HG03354 (cell line): ENCODE results near the gene SCN2B.

ENCODE experiments used
- ATAC-seq: cut with Tn5 transposase; IDR thresholded peaks from one replicate; pipeline ENCODE4 v1.9.1; 2021; ENCODE audit warnings: mild to moderate bottlenecking; ENCODE audit not compliant: unreplicated experiment, poor library complexity, severe bottlenecking

SCN2B gene

DNA sequence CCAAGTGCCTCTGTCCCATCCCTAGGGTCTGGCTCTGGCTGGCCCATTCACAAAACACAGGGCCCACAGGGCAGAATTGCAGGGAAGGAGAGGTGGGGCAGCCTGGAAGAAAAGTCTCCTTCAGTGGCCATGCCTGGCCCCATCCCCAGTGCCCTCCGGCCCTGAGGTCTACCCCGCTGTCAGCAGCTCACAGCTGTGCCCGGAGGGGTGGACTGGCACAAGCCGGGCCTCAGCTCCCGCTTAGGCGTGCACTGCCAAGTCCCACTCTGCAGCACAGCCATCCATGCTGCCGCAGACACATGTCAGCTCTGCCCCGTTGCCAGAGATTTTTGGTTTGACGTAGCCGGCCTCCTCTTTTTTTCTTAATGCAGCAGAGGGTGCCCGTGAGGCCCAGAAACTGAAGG lies 3.9 kb upstream of the SCN2B start:
- no peak for ATAC-seq

- ATAC-seq: no peak
Measured at GRCh38 chr11:118176778-118177134, 317 bp upstream of the SCN2B start.

DNA sequence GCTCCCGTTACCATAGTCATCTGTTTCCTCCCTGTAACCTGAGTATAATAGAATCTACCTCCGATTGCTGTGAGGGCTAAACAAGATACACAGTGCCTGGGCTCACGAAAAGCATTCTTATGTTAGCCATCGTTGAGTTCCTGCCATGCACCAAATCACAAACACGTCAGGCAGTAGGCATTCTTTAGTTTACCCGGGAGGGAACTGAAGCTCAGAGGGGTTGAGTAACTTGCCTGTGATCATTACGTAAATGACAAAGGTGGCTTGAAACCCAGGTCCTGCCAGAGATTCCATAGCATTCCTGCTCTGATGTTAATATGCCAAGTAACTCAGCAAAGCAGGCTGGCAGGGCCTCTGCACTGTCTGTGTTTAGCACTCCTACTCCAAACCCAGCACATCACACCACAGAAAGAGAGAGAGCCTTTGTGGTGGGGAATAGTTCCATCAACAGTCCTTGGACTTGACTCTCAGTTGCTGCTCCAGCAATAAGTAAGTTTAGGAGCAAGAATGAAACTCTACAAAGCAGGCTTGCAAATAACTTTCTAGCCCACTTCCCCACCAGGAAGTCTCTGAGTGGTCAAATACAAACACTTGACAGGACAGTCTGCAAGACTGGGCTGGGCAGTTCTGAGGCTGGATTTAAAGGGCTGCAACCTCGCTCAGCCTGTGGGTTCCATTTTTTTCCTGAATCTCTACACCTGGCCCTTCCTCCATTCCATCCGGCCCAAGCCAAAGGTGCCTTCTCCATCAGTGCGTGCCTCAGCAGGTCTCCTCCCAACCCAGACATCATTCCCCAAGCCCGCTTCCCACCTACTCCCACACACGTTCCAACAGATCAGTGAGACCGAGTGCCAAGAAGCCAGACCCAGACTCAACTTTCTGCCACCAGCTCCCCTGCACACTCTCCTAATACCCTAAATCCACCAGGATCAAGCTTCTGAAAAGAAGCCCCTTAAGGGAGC lies 1.1 kb downstream of the SCN2B start:
- no peak for ATAC-seq

DNA sequence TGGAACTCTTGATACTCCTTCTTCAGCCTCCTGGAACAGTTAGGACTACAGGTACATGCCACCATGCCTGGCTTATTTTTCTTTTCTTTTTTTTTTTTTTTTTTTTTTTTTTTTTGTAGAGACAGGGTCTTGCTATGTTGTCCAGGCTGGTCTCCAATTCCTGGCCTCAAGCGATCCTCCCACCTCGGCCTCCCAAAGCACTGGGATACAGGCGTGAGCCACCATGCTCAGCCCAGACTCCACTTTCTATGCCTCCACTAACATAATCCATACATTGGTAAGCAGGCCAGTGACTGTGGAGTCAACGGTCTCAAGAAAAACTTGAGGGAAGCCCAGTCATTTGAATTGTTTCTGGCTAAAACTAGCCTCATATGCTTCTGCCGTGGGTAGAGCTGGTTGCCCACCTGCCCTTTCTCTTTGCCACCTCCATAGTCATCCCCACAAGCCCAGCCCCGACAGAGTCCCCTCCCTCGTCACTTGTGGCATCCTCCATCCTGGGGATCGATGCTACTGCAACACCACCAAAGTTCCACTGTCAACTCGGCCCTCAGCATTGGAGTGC lies 2.4 kb downstream of the SCN2B start:
- ATAC-seq: no peak

DNA sequence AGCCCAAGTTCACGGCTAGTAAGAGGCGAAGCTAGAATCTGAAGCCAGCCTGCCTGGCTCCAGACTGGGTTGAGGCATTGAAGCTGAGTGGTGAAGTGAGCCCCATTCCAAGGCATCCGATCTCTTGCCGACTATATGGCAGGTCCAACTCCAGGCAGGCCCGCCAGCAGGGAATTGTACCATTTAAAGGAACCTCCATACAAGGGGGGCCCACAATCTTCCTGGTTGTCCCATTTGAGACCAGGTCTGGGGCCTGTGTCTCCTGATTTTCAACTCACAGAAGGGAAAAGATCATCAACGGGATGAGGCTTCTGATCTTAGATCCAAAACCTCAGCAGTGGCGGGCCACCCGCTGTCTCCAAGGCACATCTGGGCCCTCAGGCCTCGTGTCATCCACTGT lies 4.1 kb downstream of the SCN2B start:
- no peak for ATAC-seq

GRCh38 chr11:118171269-118172062 lies 5.0 kb downstream of the SCN2B start:
- ATAC-seq: no peak

- no peak for ATAC-seq
Measured at GRCh38 chr11:118170882-118171268, 5.6 kb downstream of the SCN2B start.

DNA sequence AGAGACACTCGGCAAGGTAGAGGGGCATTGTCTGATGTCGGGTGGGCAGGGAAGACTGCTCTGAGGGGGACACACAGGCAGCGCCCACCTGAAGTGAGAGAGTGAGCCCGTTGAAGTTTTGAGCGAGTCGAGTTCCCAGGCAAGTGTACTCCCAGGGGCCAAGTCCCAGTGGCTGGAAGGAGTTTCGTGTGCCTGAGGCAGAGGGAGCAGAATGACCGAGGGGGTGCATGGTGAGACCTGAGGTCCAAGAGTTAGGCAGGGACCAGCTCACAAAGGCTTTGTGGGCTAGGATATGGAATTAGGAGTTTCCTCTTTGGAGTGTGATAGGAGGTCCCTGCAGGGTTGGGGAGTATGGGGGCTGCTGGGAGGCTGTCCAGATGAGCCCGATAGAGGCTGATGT lies 6.2 kb downstream of the SCN2B start:
- ATAC-seq: no peak

- no peak for ATAC-seq
Measured at GRCh38 chr11:118169300-118170140, 6.9 kb downstream of the SCN2B start.

- no peak for ATAC-seq
Measured at GRCh38 chr11:118168751-118169150, 7.7 kb downstream of the SCN2B start.

DNA sequence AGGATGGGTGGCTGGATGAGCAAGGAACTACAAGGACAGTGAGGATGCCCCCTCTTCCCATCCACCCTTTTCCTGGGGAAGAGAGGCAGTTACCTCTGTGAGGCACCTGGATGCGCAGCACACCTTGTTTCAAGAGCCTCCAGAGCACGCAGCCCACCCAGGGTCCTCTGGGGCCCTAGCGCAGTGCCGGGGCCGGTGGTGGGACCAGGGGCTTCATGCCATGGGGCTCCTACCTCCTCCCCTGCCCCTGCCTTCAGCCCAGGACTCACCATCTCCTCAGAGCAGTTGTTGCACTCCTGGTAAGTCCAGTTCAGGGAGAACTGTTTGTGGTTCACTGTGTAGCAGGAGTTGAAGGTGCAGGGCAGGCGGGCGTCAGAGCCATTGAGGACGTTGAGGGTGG lies 8.1 kb downstream of the SCN2B start:
- ATAC-seq: no peak

- ATAC-seq: no peak
Measured at GRCh38 chr11:118167906-118168305, 8.5 kb downstream of the SCN2B start.

DNA sequence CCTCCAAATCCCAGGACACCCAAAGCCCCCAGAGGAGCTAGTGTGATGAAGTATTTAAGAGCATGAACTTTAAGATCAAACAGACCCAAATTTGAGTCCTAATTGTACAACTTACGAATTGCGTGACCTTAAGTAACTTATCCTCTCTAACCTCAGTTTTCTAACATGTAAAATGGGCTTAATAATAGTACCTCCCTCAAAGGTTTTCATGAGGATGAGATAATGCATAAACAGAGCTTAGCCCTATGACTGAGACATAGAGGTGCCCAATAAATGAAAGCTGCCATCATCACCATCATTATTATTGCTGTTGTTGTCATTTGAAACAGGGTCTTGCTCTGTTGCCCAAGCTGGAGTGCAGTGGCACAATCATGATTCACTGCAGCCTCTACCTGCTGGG lies 9.2 kb downstream of the SCN2B start:
- no peak for ATAC-seq

- no peak for ATAC-seq
Measured at GRCh38 chr11:118166641-118167040, 9.8 kb downstream of the SCN2B start.

DNA sequence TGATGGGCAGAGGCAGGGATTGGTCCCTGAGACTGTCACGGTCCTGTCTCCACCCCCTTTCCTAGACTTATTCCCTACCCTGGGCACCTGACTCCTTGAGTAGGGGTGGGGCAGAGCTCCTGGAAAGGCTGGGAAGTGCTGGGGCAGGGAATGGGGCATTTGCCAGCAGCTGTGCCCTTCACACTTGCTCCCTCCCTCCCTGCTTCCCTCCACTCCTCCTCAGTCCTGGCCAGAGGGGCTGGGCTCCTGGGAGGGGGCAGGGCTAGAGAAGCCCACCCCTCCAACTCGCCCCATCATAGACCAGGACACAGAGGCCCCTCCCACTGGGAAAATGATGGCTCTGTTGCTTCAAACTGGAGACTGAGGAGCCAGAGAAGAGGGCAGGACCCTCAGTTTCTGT lies 11.6 kb downstream of the SCN2B start:
- no peak for ATAC-seq

- no peak for ATAC-seq
Measured at GRCh38 chr11:118163494-118163893, 12.9 kb downstream of the SCN2B start.

DNA sequence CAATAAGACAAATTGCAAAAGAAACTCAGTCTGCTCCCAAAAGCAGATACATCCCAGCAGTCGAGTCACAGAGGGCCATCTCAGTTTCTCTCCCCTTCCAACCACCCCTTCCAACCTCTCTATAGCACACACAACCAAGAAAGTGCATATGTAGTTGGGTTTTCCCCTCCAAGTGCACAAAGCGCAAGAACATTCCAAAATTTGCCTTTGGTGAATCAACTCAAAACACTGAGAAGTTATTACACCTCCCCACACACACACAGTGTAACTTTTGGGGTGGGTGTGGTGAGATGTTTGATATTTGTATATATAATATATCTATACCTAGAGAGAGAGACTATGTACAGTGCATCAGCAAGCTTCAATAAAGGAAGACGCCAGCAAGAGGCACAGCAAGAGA lies 13.6 kb downstream of the SCN2B start:
- no peak for ATAC-seq

- no peak for ATAC-seq
Measured at GRCh38 chr11:118161786-118162185, 14.7 kb downstream of the SCN2B start.

DNA sequence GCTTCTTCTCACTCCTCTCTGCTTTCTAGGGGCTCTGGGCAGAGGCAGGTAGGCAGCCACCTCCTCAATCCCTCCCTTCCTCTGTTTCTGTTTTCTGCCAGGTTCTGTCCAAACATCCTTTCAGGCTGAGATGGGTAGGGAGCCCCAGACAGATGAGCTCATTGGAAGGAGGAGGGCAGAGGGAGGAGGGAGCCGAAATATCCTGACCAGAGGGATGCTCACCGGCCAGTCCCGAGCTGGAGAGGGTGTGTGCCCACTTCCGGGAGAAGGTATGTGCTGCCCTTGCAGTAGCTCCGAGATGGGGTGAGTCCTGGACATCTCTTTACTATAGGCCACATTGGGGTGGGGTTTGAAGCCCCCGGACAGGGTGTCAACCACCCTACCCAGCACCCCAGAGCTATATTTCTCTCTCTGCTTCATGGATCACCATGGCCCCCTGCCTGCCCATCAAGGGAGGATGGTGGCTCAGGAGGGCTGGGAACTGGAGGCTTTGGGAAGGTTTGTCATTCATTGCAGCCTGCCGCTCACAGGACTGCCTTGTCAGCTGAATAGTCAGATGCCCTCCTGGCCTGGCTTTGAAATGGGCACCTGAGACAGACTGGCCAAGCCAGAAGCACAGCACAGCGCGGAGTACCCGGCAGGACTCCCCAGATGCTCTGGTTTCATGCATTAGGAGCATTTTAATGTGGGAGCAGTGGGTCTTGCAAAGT lies 19.1 kb downstream of the SCN2B start:
- ATAC-seq: no peak
